Natural killer cell treated with Interleukin-12 subunit alpha and Interleukin-12 subunit beta and Interleukin-15 and Interleukin-18, amount 100 ng/mL, for 72 hours (primary cell): Measurements from ENCODE around the gene CLEC16A. TPM values are rescaled to one million over a fixed set of nuclear protein-coding genes. Genes with fewer than 3 reads are reported as not detected.

Experiments used
- ATAC-seq, 2 donors: fragments of 150-1000 bp; cut with Tn5 transposase in 1 of 2; sonication (Bioruptor Pico), chemical (Tn5 transposase) in 1 of 2; 2 replicates each; pipeline ENCODE4 v1.10.0; 2021
- DNase-seq: peaks from one replicate; pipeline ENCODE4 v3.0.0; 2022; ENCODE audit warnings: low spot score
- H3K27ac Mint-ChIP-seq, 2 donors: 1 replicate in 1 of 2; 2 replicates in 1 of 2; pipeline ENCODE4 v1.8.0; 2022; ENCODE audit warnings: mixed read lengths in 2 of 2, mild to moderate bottlenecking in 1 of 2, moderate library complexity in 1 of 2
- H3K27me3 Mint-ChIP-seq, 2 donors: 1 replicate in 1 of 2; 2 replicates in 1 of 2; pipeline ENCODE4 v1.8.0; 2022; ENCODE audit warnings: mixed read lengths in 2 of 2
- H3K36me3 Mint-ChIP-seq: one replicate; pipeline ENCODE4 v1.8.0; 2022; ENCODE audit warnings: mixed read lengths
- H3K4me1 Mint-ChIP-seq, 2 donors: 1 replicate in 1 of 2; 2 replicates in 1 of 2; pipeline ENCODE4 v1.8.0; 2022; ENCODE audit warnings: low read depth in 2 of 2, mixed read lengths in 2 of 2, mild to moderate bottlenecking in 1 of 2
- H3K4me3 Mint-ChIP-seq: one replicate; pipeline ENCODE4 v1.8.0; 2022; ENCODE audit warnings: mixed read lengths
- H3K9me3 Mint-ChIP-seq: 2 replicates; pipeline ENCODE4 v1.8.0; 2022; ENCODE audit warnings: mixed read lengths
- total RNA-seq, 2 donors: library from RNA; stranded (reverse); gene quantifications; one replicate each; pipeline ENCODE4 v1.2.3, GENCODE V29; 2022

CLEC16A gene
- total RNA-seq, 2 donors from 2014 or later: 42.5 to 60.2 TPM

GRCh38 chr16:11126399-11127054 is 182.2 kb downstream of the CLEC16A start:
- H3K4me1 Mint-ChIP-seq: peaks cover 33 to 49% of the 10 kb centered on the region in 2 donors
- no peaks in the 10 kb centered on the region for H3K9me3 Mint-ChIP-seq

GRCh38 chr16:11127610-11128195 is 183.3 kb downstream of the CLEC16A start:
- H3K27me3 Mint-ChIP-seq: no peaks in the 10 kb centered on the region
- H3K36me3 Mint-ChIP-seq: peaks cover 18% of the 10 kb centered on the region

More at GRCh38 chr16:11126399-11127054, 182.2 kb downstream of the CLEC16A start:
- Mint-ChIP-seq H3K4me3 (no peak overlapping the region), H3K27ac (peak overlapping the region; percentile 6 to 73), H3K27me3 (no peaks in the 10 kb centered on the region), H3K36me3 (peaks cover 27% of the 10 kb centered on the region)
- DNase-seq (no peak), ATAC-seq (no peak)

GRCh38 chr16:11128211-11129141 is 184.1 kb downstream of the CLEC16A start:
- H3K9me3 Mint-ChIP-seq: no peaks in the 10 kb centered on the region
- peak overlapping the region; percentile 40 for H3K4me3 Mint-ChIP-seq
- H3K27ac Mint-ChIP-seq: peak overlapping the region; percentile 82 to 94
- H3K36me3 Mint-ChIP-seq: peaks cover 17% of the 10 kb centered on the region
- no peaks in the 10 kb centered on the region for H3K27me3 Mint-ChIP-seq
- peak; percentile 64 to 70 for ATAC-seq
- peak; percentile 59 for DNase-seq
- H3K4me1 Mint-ChIP-seq: peaks cover 27 to 55% of the 10 kb centered on the region in 2 donors

More at GRCh38 chr16:11127610-11128195, 183.3 kb downstream of the CLEC16A start:
- no peak for DNase-seq
- peak overlapping the region; percentile 82 to 94 for H3K27ac Mint-ChIP-seq
- ATAC-seq: no peak
- H3K4me1 Mint-ChIP-seq: peaks cover 28 to 51% of the 10 kb centered on the region in 2 donors
- H3K4me3 Mint-ChIP-seq: no peak overlapping the region
- H3K9me3 Mint-ChIP-seq: no peaks in the 10 kb centered on the region

- Mint-ChIP-seq H3K36me3 (peaks cover 9% of the 10 kb centered on the region), H3K4me3 (no peak overlapping the region), H3K27ac (peak overlapping the region; percentile 82 to 94), H3K4me1 (peaks cover 27 to 49% of the 10 kb centered on the region in 2 donors), H3K27me3 (no peaks in the 10 kb centered on the region), H3K9me3 (no peaks in the 10 kb centered on the region)
- no peak for DNase-seq
- no peak for ATAC-seq
These were observed 185.0 kb downstream of the CLEC16A start for GRCh38 chr16:11129378-11129781.

GRCh38 chr16:11130978-11131665 is 186.8 kb downstream of the CLEC16A start:
- H3K4me3 Mint-ChIP-seq: no peak overlapping the region
- ATAC-seq (no peak), DNase-seq (no peak)
- H3K9me3 Mint-ChIP-seq: no peaks in the 10 kb centered on the region
- H3K36me3 Mint-ChIP-seq: peaks cover 7% of the 10 kb centered on the region
- H3K27me3 Mint-ChIP-seq: no peaks in the 10 kb centered on the region
- peak overlapping the region; percentile 82 to 94 for H3K27ac Mint-ChIP-seq
- peaks cover 27 to 62% of the 10 kb centered on the region in 2 donors for H3K4me1 Mint-ChIP-seq

GRCh38 chr16:11131706-11132105 is 187.3 kb downstream of the CLEC16A start:
- Mint-ChIP-seq H3K36me3 (peaks cover 1% of the 10 kb centered on the region), H3K27ac (peak overlapping the region; percentile 68 to 71), H3K9me3 (no peaks in the 10 kb centered on the region)

GRCh38 chr16:11133344-11133943 is 189.1 kb downstream of the CLEC16A start:
- DNase-seq: no peak
- peaks cover 22 to 58% of the 10 kb centered on the region in 2 donors for H3K4me1 Mint-ChIP-seq
- no peaks in the 10 kb centered on the region for H3K9me3 Mint-ChIP-seq
- H3K36me3 Mint-ChIP-seq: no peaks in the 10 kb centered on the region
- no peak overlapping the region for H3K4me3 Mint-ChIP-seq
- no peaks in the 10 kb centered on the region for H3K27me3 Mint-ChIP-seq
- no peak for ATAC-seq
- peak overlapping the region in 1 of 2 donors; percentile 71 for H3K27ac Mint-ChIP-seq

More at GRCh38 chr16:11131706-11132105, 187.3 kb downstream of the CLEC16A start:
- Mint-ChIP-seq H3K4me3 (no peak overlapping the region), H3K4me1 (peaks cover 22 to 59% of the 10 kb centered on the region in 2 donors), H3K27me3 (no peaks in the 10 kb centered on the region)
- no peak for ATAC-seq
- no peak for DNase-seq

- no peak for DNase-seq
- Mint-ChIP-seq H3K36me3 (no peaks in the 10 kb centered on the region), H3K27me3 (no peaks in the 10 kb centered on the region), H3K4me1 (peaks cover 24 to 62% of the 10 kb centered on the region in 2 donors), H3K27ac (peak overlapping the region in 1 of 2 donors; percentile 68), H3K4me3 (no peak overlapping the region), H3K9me3 (no peaks in the 10 kb centered on the region)
- ATAC-seq: no peak
These were observed 190.5 kb downstream of the CLEC16A start for GRCh38 chr16:11134722-11135463.

- H3K36me3 Mint-ChIP-seq: no peaks in the 10 kb centered on the region
These were observed 191.2 kb downstream of the CLEC16A start for GRCh38 chr16:11135464-11135973.

GRCh38 chr16:11136600-11136999 is 192.2 kb downstream of the CLEC16A start:
- Mint-ChIP-seq H3K27ac (no peak overlapping the region), H3K4me1 (peaks cover 23 to 63% of the 10 kb centered on the region in 2 donors), H3K36me3 (no peaks in the 10 kb centered on the region), H3K27me3 (no peaks in the 10 kb centered on the region), H3K4me3 (no peak overlapping the region), H3K9me3 (no peaks in the 10 kb centered on the region)
- ATAC-seq (no peak), DNase-seq (no peak)

More at GRCh38 chr16:11135464-11135973, 191.2 kb downstream of the CLEC16A start:
- H3K4me3 Mint-ChIP-seq: no peak overlapping the region
- peaks cover 27 to 63% of the 10 kb centered on the region in 2 donors for H3K4me1 Mint-ChIP-seq
- no peaks in the 10 kb centered on the region for H3K27me3 Mint-ChIP-seq
- DNase-seq: no peak
- H3K27ac Mint-ChIP-seq: peak overlapping the region in 1 of 2 donors; percentile 49
- ATAC-seq: no peak
- no peaks in the 10 kb centered on the region for H3K9me3 Mint-ChIP-seq

GRCh38 chr16:11138022-11138768 is 193.8 kb downstream of the CLEC16A start:
- no peak overlapping the region for H3K4me3 Mint-ChIP-seq
- DNase-seq (no peak), ATAC-seq (no peak)
- H3K9me3 Mint-ChIP-seq: no peaks in the 10 kb centered on the region
- H3K36me3 Mint-ChIP-seq: no peaks in the 10 kb centered on the region
- peaks cover 23 to 58% of the 10 kb centered on the region in 2 donors for H3K4me1 Mint-ChIP-seq
- H3K27ac Mint-ChIP-seq: peak overlapping the region; percentile 37 to 89
- H3K27me3 Mint-ChIP-seq: no peaks in the 10 kb centered on the region
